Esophagus squamous epithelium (tissue), 5 donors: Measurements from ENCODE around the gene GSTA4. TPM values are rescaled to one million over a fixed set of nuclear protein-coding genes. Genes with fewer than 3 reads are reported as not detected.

Source experiments
- DNase-seq: peaks from one replicate; lab custom pipeline; 2025; lab: John Stamatoyannopoulos, UW
- H3K27ac ChIP-seq, 4 donors: fragments of 200-600 bp; sonication (generic); one replicate each; pipeline ENCODE4 v1.5.1; 2016 to 2019; ENCODE audit warnings: mild to moderate bottlenecking in 1 of 4
- H3K27me3 ChIP-seq, 4 donors: fragments of 200-600 bp; sonication (generic); 1 replicate in 3 of 4; 2 replicates in 1 of 4; pipeline versions ENCODE4 v1.5.1 to v1.6.0; 2017 to 2021; ENCODE audit warnings: antibody characterized with exemption in 1 of 4
- H3K36me3 ChIP-seq, 3 donors: fragments of 200-600 bp; sonication (generic); one replicate each; pipeline ENCODE4 v1.5.1; 2016 to 2019
- H3K4me1 ChIP-seq, 3 donors: fragments of 200-600 bp; sonication (generic); one replicate each; pipeline ENCODE4 v1.5.1; 2017 to 2019
- H3K4me3 ChIP-seq, 4 donors: fragments of 200-600 bp; sonication (generic); 1 replicate in 3 of 4; 2 replicates in 1 of 4; pipeline ENCODE4 v1.5.1; 2016 to 2019; ENCODE audit warnings: mild to moderate bottlenecking in 2 of 4, moderate library complexity in 1 of 4
- H3K9me3 ChIP-seq, 3 donors: fragments of 200-600 bp; sonication (generic); one replicate each; pipeline ENCODE4 v1.5.1; 2016 to 2019
- CTCF ChIP-seq, 6 experiments: fragments of 450-650 bp in 4 of 6; fragments of 200-600 bp in 2 of 6; sonication (generic) in 2 of 6; IDR thresholded peaks; one replicate each; pipeline ENCODE4 v1.5.1; 2016 to 2019; ENCODE audit warnings: antibody characterized with exemption in 6 of 6, mild to moderate bottlenecking in 4 of 6, moderate library complexity in 4 of 6
- POLR2A ChIP-seq, 4 donors: fragments of 450-650 bp; IDR thresholded peaks; one replicate each; pipeline ENCODE4 v1.6.1; 2017; ENCODE audit warnings: antibody characterized with exemption in 4 of 4, mild to moderate bottlenecking in 4 of 4, moderate library complexity in 3 of 4
- WGBS, 2 donors: methylation state at CpG; one replicate each; pipeline ENCODE4 v1.1.5; 2018; 5-methylcytosine and 5-hydroxymethylcytosine counted together
- intact Hi-C: fragments of 100-400 bp; cut with DNase I; formaldehyde crosslinking; loops from one replicate; pipeline ENCODE4 v1.15.0; 2022
- total RNA-seq, 4 donors: library from RNA; depleted of rRNA; stranded (reverse); fragments of >200 nt; gene quantifications; one replicate each; pipeline ENCODE4 v1.1.0, GENCODE V29; 2016
- donor health status: DM: yes; HTN: yes; CAD: no.

GSTA4 gene
- total RNA-seq, 4 donors from 2014 or later: 50.4 to 110 (median 84.4) TPM

DNA sequence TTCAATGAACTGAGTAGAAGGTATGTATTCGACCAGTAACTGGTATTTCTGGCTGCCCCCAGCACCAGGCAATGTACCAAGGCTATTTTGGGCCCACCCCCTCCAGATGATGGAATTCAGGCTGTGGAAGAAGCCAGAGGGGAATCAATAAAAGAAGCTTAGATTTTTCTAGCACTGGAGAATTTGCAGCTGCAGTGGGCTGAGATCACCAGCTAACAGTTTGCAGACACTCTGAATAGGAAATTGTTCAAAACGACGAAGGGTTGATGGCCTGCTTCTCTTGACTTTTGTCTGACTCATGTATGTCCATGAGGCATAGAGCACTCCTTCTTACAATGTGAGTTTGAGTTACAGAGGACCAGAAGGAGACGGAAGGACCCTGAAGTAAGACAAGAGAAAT is 37.8 kb upstream of the GSTA4 start:
- peaks cover 7 to 99% (median 10%) of the 10 kb centered on the region in 3 donors for H3K36me3 ChIP-seq
- WGBS, 2 donors: 58 to 59% methylated on average over 4 of the region's 4 CpGs

DNA sequence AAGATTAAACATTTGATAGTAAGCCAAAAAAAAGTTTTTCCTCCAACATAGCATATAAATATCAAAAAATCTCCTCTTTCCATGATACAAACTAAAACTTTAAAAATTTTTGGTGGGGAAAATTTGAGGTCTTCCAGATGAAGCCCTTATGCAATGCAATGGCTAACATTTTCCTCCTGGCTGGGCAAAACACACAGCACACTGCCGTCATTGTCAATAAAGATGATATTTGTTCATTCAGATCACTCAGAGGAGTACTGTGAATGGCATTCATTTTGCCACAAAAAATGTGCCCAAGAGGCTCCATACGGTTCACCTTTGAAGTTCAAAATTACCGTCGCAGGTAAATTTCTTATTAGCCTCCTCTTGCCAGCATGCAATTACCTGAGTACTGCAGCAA is 36.2 kb upstream of the GSTA4 start:
- Histone ChIP-seq H3K27me3 (no peaks in the 10 kb centered on the region), H3K4me3 (no peak overlapping the region), H3K9me3 (no peaks in the 10 kb centered on the region), H3K27ac (no peak overlapping the region), H3K4me1 (peaks cover 0 to 25% (median 12%) of the 10 kb centered on the region in 3 donors), H3K36me3 (peaks cover 7 to 98% (median 10%) of the 10 kb centered on the region in 3 donors)
- TF ChIP-seq CTCF (IDR thresholded peaks at IDR 0.05) (no peak), POLR2A (IDR thresholded peaks at IDR 0.05) (no peak)
- DNase-seq: no peak
- intact Hi-C loops: no loop called here
- WGBS, 2 donors: 88 to 94% methylated on average over 4 of the region's 4 CpGs

More for the DNA sequence above, 37.8 kb upstream of the GSTA4 start:
- TF ChIP-seq POLR2A (IDR thresholded peaks at IDR 0.05) (no peak), CTCF (IDR thresholded peaks at IDR 0.05) (no peak)
- intact Hi-C loops: no loop called here
- DNase-seq: no peak
- Histone ChIP-seq H3K4me1 (peaks cover 0 to 25% (median 12%) of the 10 kb centered on the region in 3 donors), H3K27me3 (no peaks in the 10 kb centered on the region), H3K4me3 (no peak overlapping the region), H3K9me3 (no peaks in the 10 kb centered on the region), H3K27ac (peak overlapping the region in 3 of 4 donors; percentile 41 to 75 (median 74))

GRCh38 chr6:53029761-53030160 is 34.7 kb upstream of the GSTA4 start:
- TF ChIP-seq POLR2A (IDR thresholded peaks at IDR 0.05) (no peak), CTCF (IDR thresholded peaks at IDR 0.05) (no peak)
- Histone ChIP-seq H3K9me3 (no peaks in the 10 kb centered on the region), H3K4me3 (no peak overlapping the region), H3K27me3 (no peaks in the 10 kb centered on the region), H3K4me1 (peaks cover 0 to 24% (median 12%) of the 10 kb centered on the region in 3 donors), H3K36me3 (peaks cover 7 to 97% (median 10%) of the 10 kb centered on the region in 3 donors), H3K27ac (no peak overlapping the region)
- no peak for DNase-seq
- intact Hi-C loops: no loop called here
- WGBS, 2 donors: 82 to 85% methylated on average over 3 of the region's 3 CpGs

DNA sequence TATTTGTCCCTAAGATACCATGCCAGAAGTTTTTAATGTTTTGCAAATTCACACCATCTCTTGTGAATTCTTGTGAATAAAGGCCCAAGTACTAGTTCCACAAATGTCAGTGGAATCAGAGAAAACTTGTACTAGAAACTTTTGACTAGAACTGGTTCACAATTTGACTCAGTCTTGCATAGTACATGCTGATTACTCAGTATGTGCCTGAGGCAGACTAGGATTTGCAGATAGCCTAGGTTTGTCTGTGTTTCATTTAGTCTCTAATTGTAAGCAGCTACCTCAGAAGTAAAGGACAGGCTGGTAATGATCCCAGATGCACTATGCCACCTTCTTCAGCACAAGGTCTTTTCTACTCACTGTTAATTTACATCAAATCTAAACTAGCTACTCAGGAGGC is 34.2 kb upstream of the GSTA4 start:
- H3K4me3 ChIP-seq: no peak overlapping the region
- H3K27ac ChIP-seq: no peak overlapping the region
- intact Hi-C loops: no loop called here
- no peak for DNase-seq
- H3K36me3 ChIP-seq: peaks cover 4 to 97% (median 10%) of the 10 kb centered on the region in 3 donors
- H3K4me1 ChIP-seq: peaks cover 0 to 19% (median 9%) of the 10 kb centered on the region in 3 donors
- H3K27me3 ChIP-seq: no peaks in the 10 kb centered on the region
- no peak for TF ChIP-seq CTCF (IDR thresholded peaks at IDR 0.05)
- no peak for TF ChIP-seq POLR2A (IDR thresholded peaks at IDR 0.05)
- H3K9me3 ChIP-seq: no peaks in the 10 kb centered on the region

GRCh38 chr6:53028467-53028866 is 33.4 kb upstream of the GSTA4 start:
- intact Hi-C loops: no loop called here
- DNase-seq: no peak
- peaks cover 0 to 11% (median 7%) of the 10 kb centered on the region in 3 donors for H3K4me1 ChIP-seq
- H3K36me3 ChIP-seq: peaks cover 4 to 96% (median 10%) of the 10 kb centered on the region in 3 donors
- H3K27me3 ChIP-seq: no peaks in the 10 kb centered on the region
- H3K27ac ChIP-seq: no peak overlapping the region
- TF ChIP-seq CTCF (IDR thresholded peaks at IDR 0.05): no peak
- no peak for TF ChIP-seq POLR2A (IDR thresholded peaks at IDR 0.05)
- 85 to 92% methylated on average over 1 of the region's 1 CpG for WGBS, 2 donors
- H3K4me3 ChIP-seq: no peak overlapping the region
- no peaks in the 10 kb centered on the region for H3K9me3 ChIP-seq
